Natural killer cell (primary cell): ENCODE measurements around the gene PTPRK. TPM values are rescaled to one million over a fixed set of nuclear protein-coding genes. Genes with fewer than 3 reads are reported as not detected.

Source experiments
- ATAC-seq, 3 donors: fragments of 150-1000 bp in 2 of 3; fragments of 200-7000 bp in 1 of 3; cut with Tn5 transposase; 1 replicate in 1 of 3; 2 replicates in 2 of 3; pipeline ENCODE4 v1.10.0; 2021; ENCODE audit warnings: mild to moderate bottlenecking in 2 of 3, moderate library complexity in 2 of 3
- DNase-seq, 2 donors: peaks; one replicate each; pipeline versions ENCODE4 v3.0.0 to v3.0.0-alpha.2; 2013 to 2021; ENCODE audit warnings: mixed read lengths in 1 of 2
- H3K27ac ChIP-seq: one replicate; pipeline ENCODE4 v1.5.1; 2013; ENCODE audit warnings: mild to moderate bottlenecking, low read length
- H3K27me3 ChIP-seq: one replicate; pipeline ENCODE4 v1.6.1; 2013; ENCODE audit warnings: low read length; ENCODE audit not compliant: control insufficient read depth, insufficient read depth
- H3K36me3 ChIP-seq: one replicate; pipeline ENCODE4 v1.6.1; 2013; ENCODE audit warnings: low read length; ENCODE audit not compliant: control insufficient read depth, insufficient read depth
- H3K4me1 ChIP-seq: one replicate; pipeline ENCODE4 v1.6.1; 2013; ENCODE audit warnings: low read length; ENCODE audit not compliant: control insufficient read depth, insufficient read depth
- H3K4me3 ChIP-seq: one replicate; pipeline ENCODE4 v1.5.1; 2013; ENCODE audit warnings: low read length
- H3K9me3 ChIP-seq: one replicate; pipeline ENCODE4 v1.6.1; 2013; ENCODE audit warnings: low read length; ENCODE audit not compliant: control insufficient read depth, insufficient read depth
- H3K27ac Mint-ChIP-seq, 2 donors: one replicate each; pipeline ENCODE4 v1.8.0; 2022; ENCODE audit warnings: mild to moderate bottlenecking in 2 of 2, mixed read lengths in 2 of 2, moderate library complexity in 1 of 2
- H3K27me3 Mint-ChIP-seq, 2 donors: one replicate each; pipeline ENCODE4 v1.8.0; 2022; ENCODE audit warnings: low read depth in 2 of 2, mixed read lengths in 2 of 2
- H3K36me3 Mint-ChIP-seq: one replicate; pipeline ENCODE4 v1.8.0; 2022; ENCODE audit warnings: mixed read lengths
- H3K4me1 Mint-ChIP-seq, 2 donors: one replicate each; pipeline ENCODE4 v1.8.0; 2022; ENCODE audit warnings: mixed read lengths in 2 of 2
- H3K4me3 Mint-ChIP-seq: one replicate; pipeline ENCODE4 v1.8.0; 2022; ENCODE audit warnings: mild to moderate bottlenecking, moderate library complexity, mixed read lengths
- H3K9me3 Mint-ChIP-seq, 2 donors: one replicate each; pipeline ENCODE4 v1.8.0; 2022; ENCODE audit warnings: mixed read lengths in 2 of 2
- CTCF ChIP-seq: fragments of 200-600 bp; IDR thresholded peaks from one replicate; pipeline ENCODE4 v1.8.0; 2022; ENCODE audit warnings: antibody characterized with exemption
- WGBS: methylation state at CpG from one replicate; pipeline ENCODE4 v1.1.7; 2013; ENCODE audit warnings: missing lambda C conversion rate; ENCODE audit not compliant: insufficient coverage; 5-methylcytosine and 5-hydroxymethylcytosine counted together
- intact Hi-C: fragments of 100-400 bp; cut with micrococcal nuclease; formaldehyde crosslinking; loops from one replicate; pipeline ENCODE4 v1.14.2; 2022
- total RNA-seq, 4 donors: library from RNA; stranded (reverse); fragments of 120-200 nt in 1 of 4; gene quantifications; one replicate each; pipeline versions ENCODE4 v1.2.3 to v1.2.4, GENCODE V29; 2013 to 2022

Gene PTPRK
- total RNA-seq, 3 donors from 2014 or later (not counting 1 experiment from before 2014, with no cell fraction given) = 0.14 to 1.2 (median 0.95) TPM

GRCh38 chr6:128259730-128260685 lies 260.4 kb downstream of the PTPRK start:
- H3K27me3 ChIP-seq = no peaks in the 10 kb centered on the region
- Mint-ChIP-seq H3K9me3 (peaks cover 0 to 2% of the 10 kb centered on the region in 2 donors), H3K27ac (peak overlapping the region; percentile 3 to 13), H3K27me3 (no peaks in the 10 kb centered on the region), H3K36me3 (no peaks in the 10 kb centered on the region), H3K4me3 (peak overlapping the region; percentile 76), H3K4me1 (peaks cover 18 to 22% of the 10 kb centered on the region in 2 donors)
- no peaks in the 10 kb centered on the region for H3K36me3 ChIP-seq
- no peak overlapping the region for H3K27ac ChIP-seq
- WGBS = 50% methylated on average over 1 of the region's 6 CpGs
- peak overlapping the region; percentile 6 for H3K4me3 ChIP-seq
- intact Hi-C loops = no loop called here
- no peaks in the 10 kb centered on the region for H3K9me3 ChIP-seq
- DNase-seq = peak in 1 of 2 donors; percentile 54
- peak; percentile 50 to 72 (median 66) for ATAC-seq
- TF ChIP-seq CTCF = no peak
- peaks cover 5% of the 10 kb centered on the region for H3K4me1 ChIP-seq

- peak in 1 of 2 donors; percentile 47 for DNase-seq
- WGBS = 18% methylated on average over 2 of the region's 2 CpGs
- H3K27me3 Mint-ChIP-seq = no peaks in the 10 kb centered on the region
- no peaks in the 10 kb centered on the region for H3K36me3 Mint-ChIP-seq
- Histone ChIP-seq H3K4me1 (peaks cover 5% of the 10 kb centered on the region), H3K9me3 (no peaks in the 10 kb centered on the region), H3K27ac (peak overlapping the region; percentile 6), H3K36me3 (no peaks in the 10 kb centered on the region), H3K27me3 (no peaks in the 10 kb centered on the region), H3K4me3 (peak overlapping the region; percentile 6)
- peak; percentile 59 to 68 (median 63) for ATAC-seq
- intact Hi-C loops = no loop called here
- peaks cover 0 to 2% of the 10 kb centered on the region in 2 donors for H3K9me3 Mint-ChIP-seq
- TF ChIP-seq CTCF = no peak
- H3K4me1 Mint-ChIP-seq = peaks cover 18 to 22% of the 10 kb centered on the region in 2 donors
- peak overlapping the region; percentile 3 to 13 for H3K27ac Mint-ChIP-seq
- H3K4me3 Mint-ChIP-seq = peak overlapping the region; percentile 76
These were observed 261.2 kb downstream of the PTPRK start for GRCh38 chr6:128259029-128259724.

- Mint-ChIP-seq H3K27me3 (no peaks in the 10 kb centered on the region), H3K4me1 (peaks cover 25 to 28% of the 10 kb centered on the region in 2 donors), H3K9me3 (no peaks in the 10 kb centered on the region), H3K27ac (no peak overlapping the region), H3K4me3 (no peak overlapping the region), H3K36me3 (no peaks in the 10 kb centered on the region)
- H3K4me1 ChIP-seq = peaks cover 5% of the 10 kb centered on the region
- 100% methylated on average over 2 of the region's 5 CpGs for WGBS
- DNase-seq (no peak), ATAC-seq (no peak)
- no peaks in the 10 kb centered on the region for H3K27me3 ChIP-seq
- H3K27ac ChIP-seq = no peak overlapping the region
- TF ChIP-seq CTCF = no peak
- H3K4me3 ChIP-seq = no peak overlapping the region
- no peaks in the 10 kb centered on the region for H3K9me3 ChIP-seq
- H3K36me3 ChIP-seq = no peaks in the 10 kb centered on the region
- intact Hi-C loops = no loop called here
These were observed 264.3 kb downstream of the PTPRK start for GRCh38 chr6:128256095-128256494.
